Psoas muscle (tissue), 8 donors: ENCODE results near the gene TTC27. TPM values are rescaled to one million over a fixed set of nuclear protein-coding genes. Genes with fewer than 3 reads are reported as not detected.

Source experiments
- ATAC-seq, 4 donors: fragments of 200-7000 bp; cut with Tn5 transposase; one replicate each; pipeline ENCODE4 v1.9.1; 2020; ENCODE audit warnings: moderate library complexity in 3 of 4, mild to moderate bottlenecking in 2 of 4
- DNase-seq, 2 donors: peaks; one replicate each; pipeline ENCODE4 v3.0.0-alpha.2; 2020
- H3K27ac ChIP-seq: fragments of 200-600 bp; one replicate; pipeline ENCODE4 v1.8.0; 2022
- H3K27me3 ChIP-seq, 3 donors: fragments of 200-600 bp in 1 of 3; one replicate each; pipeline versions ENCODE4 v1.6.1 to v1.8.0; 2013 to 2022; ENCODE audit warnings: low read length in 2 of 3, mild to moderate bottlenecking in 2 of 3, moderate library complexity in 1 of 3; ENCODE audit not compliant: insufficient read depth in 3 of 3
- H3K36me3 ChIP-seq, 2 donors: fragments of 200-600 bp in 1 of 2; one replicate each; pipeline versions ENCODE4 v1.6.1 to v1.8.0; 2013 to 2022; ENCODE audit warnings: low read depth in 1 of 2, mild to moderate bottlenecking in 1 of 2, moderate library complexity in 1 of 2; ENCODE audit not compliant: insufficient read depth in 1 of 2
- H3K4me1 ChIP-seq: fragments of 200-600 bp; one replicate; pipeline ENCODE4 v1.8.0; 2022
- H3K4me3 ChIP-seq: fragments of 200-600 bp; one replicate; pipeline ENCODE4 v1.8.0; 2022; ENCODE audit warnings: mild to moderate bottlenecking
- H3K9me3 ChIP-seq: fragments of 200-600 bp; one replicate; pipeline ENCODE4 v1.8.0; 2022
- CTCF ChIP-seq: fragments of 200-600 bp; IDR thresholded peaks from one replicate; pipeline ENCODE4 v1.8.0; 2022; ENCODE audit warnings: antibody characterized with exemption
- WGBS, 3 donors: extraction: QIAGEN DNeasy Blood & Tissue Kit; methylation state at CpG; one replicate each; pipeline versions ENCODE4 v1.1.6 to v1.1.7; 2013; 5-methylcytosine and 5-hydroxymethylcytosine counted together
- intact Hi-C, 2 donors: fragments of 100-400 bp; cut with DNase I; formaldehyde crosslinking; loops; one replicate each; pipeline versions ENCODE4 v1.11.0 to v1.14.2; 2022
- polyA plus RNA-seq, 3 donors: library from polyadenylated mRNA; stranded (reverse); fragments of 200-250 nt; gene quantifications; one replicate each; pipeline ENCODE4 v1.2.3, GENCODE V29; 2013
- total RNA-seq, 4 donors: library from RNA; stranded (reverse); fragmentation: NEBNext Ultra II Directional in 2 of 4; extraction: Animal tissue kit (Norgen Biotek cat#: 25700) in 2 of 4; gene quantifications; one replicate each; pipeline versions ENCODE4 v1.2.1 to v1.2.4, GENCODE V29; 2021 to 2023
- donor health status: healthy with polysubstance abuse.
- donor health status: DM: no; HTN: no; CAD: no; lungs with moderate emphysema.
- donor health status: Bipolar disorder and iron deficiency.
- donor health status: healthy.
- donor health status: DM: yes; HTN: yes; CAD: no.
- donor health status: DM: no; HTN: no; CAD: no.
- donor health status: DM: no; HTN: no; CAD: no.
- donor health status: DM: yes; HTN: yes; CAD: no.

TTC27 gene
- total and polyA plus RNA-seq, 7 donors, result 8.7 to 15.4 (median 12.2) TPM

GRCh38 chr2:32832821-32833220, 205.0 kb downstream of the TTC27 start:
- Histone ChIP-seq H3K36me3 (no peaks in the 10 kb centered on the region), H3K4me1 (no peaks in the 10 kb centered on the region), H3K27me3 (no peaks in the 10 kb centered on the region), H3K9me3 (peaks cover 19% of the 10 kb centered on the region), H3K27ac (no peak overlapping the region), H3K4me3 (no peak overlapping the region)
- no peak for DNase-seq
- ATAC-seq, result peak in 1 of 4 donors; percentile 44
- TF ChIP-seq CTCF, result no peak
- WGBS, 3 donors, result 29 to 58% (median 47%) methylated on average over 2 of the region's 2 CpGs
- intact Hi-C loops, result no loop called here

GRCh38 chr2:32833709-32834108, 205.9 kb downstream of the TTC27 start:
- intact Hi-C loops, result no loop called here
- Histone ChIP-seq H3K27me3 (no peaks in the 10 kb centered on the region), H3K4me1 (no peaks in the 10 kb centered on the region), H3K36me3 (no peaks in the 10 kb centered on the region), H3K4me3 (no peak overlapping the region), H3K27ac (no peak overlapping the region), H3K9me3 (peaks cover 18% of the 10 kb centered on the region)
- 49 to 53% (median 50%) methylated on average over 2 of the region's 2 CpGs for WGBS, 3 donors
- DNase-seq (no peak), ATAC-seq (no peak)
- no peak for TF ChIP-seq CTCF

- no peaks in the 10 kb centered on the region for H3K4me1 ChIP-seq
- intact Hi-C loops, result no loop called here
- no peaks in the 10 kb centered on the region for H3K27me3 ChIP-seq
- DNase-seq, result no peak
- TF ChIP-seq CTCF, result no peak
- no peak for ATAC-seq
- H3K27ac ChIP-seq, result no peak overlapping the region
- 62 to 69% (median 68%) methylated on average over 3 of the region's 3 CpGs for WGBS, 3 donors
- H3K9me3 ChIP-seq, result peaks cover 5% of the 10 kb centered on the region
- no peak overlapping the region for H3K4me3 ChIP-seq
- no peaks in the 10 kb centered on the region for H3K36me3 ChIP-seq
Measured at GRCh38 chr2:32835148-32835547, 207.3 kb downstream of the TTC27 start.

- no peak for TF ChIP-seq CTCF
- DNase-seq (no peak), ATAC-seq (no peak)
- no peaks in the 10 kb centered on the region for H3K4me1 ChIP-seq
- H3K4me3 ChIP-seq, result no peak overlapping the region
- WGBS, 3 donors, result 84 to 95% (median 85%) methylated on average over 5 of the region's 5 CpGs
- no peaks in the 10 kb centered on the region for H3K27me3 ChIP-seq
- no peaks in the 10 kb centered on the region for H3K36me3 ChIP-seq
- H3K27ac ChIP-seq, result no peak overlapping the region
- H3K9me3 ChIP-seq, result no peaks in the 10 kb centered on the region
- intact Hi-C loops, result no loop called here
Measured at GRCh38 chr2:32836933-32837332, 209.1 kb downstream of the TTC27 start.

GRCh38 chr2:32838418-32838817, 210.6 kb downstream of the TTC27 start:
- H3K4me1 ChIP-seq, result peaks cover 3% of the 10 kb centered on the region
- H3K27me3 ChIP-seq, result no peaks in the 10 kb centered on the region
- intact Hi-C loops, result no loop called here
- H3K36me3 ChIP-seq, result no peaks in the 10 kb centered on the region
- 76 to 79% (median 76%) methylated on average over 7 of the region's 7 CpGs for WGBS, 3 donors
- DNase-seq (no peak), ATAC-seq (no peak)
- H3K9me3 ChIP-seq, result no peaks in the 10 kb centered on the region
- no peak for TF ChIP-seq CTCF
- peak overlapping the region; percentile 30 for H3K27ac ChIP-seq
- no peak overlapping the region for H3K4me3 ChIP-seq
